HPDE6-E6E7 (cell line): ENCODE results near the gene DZIP3.
A peak's percentile ranks its signal among the peaks of the same experiment; 100 is the strongest.

Source experiments
- DNase-seq: peaks from one replicate; pipeline ENCODE4 v3.0.0; 2011; ENCODE audit warnings: missing footprints; ENCODE audit errors: extremely low spot score

Gene DZIP3, protein sequence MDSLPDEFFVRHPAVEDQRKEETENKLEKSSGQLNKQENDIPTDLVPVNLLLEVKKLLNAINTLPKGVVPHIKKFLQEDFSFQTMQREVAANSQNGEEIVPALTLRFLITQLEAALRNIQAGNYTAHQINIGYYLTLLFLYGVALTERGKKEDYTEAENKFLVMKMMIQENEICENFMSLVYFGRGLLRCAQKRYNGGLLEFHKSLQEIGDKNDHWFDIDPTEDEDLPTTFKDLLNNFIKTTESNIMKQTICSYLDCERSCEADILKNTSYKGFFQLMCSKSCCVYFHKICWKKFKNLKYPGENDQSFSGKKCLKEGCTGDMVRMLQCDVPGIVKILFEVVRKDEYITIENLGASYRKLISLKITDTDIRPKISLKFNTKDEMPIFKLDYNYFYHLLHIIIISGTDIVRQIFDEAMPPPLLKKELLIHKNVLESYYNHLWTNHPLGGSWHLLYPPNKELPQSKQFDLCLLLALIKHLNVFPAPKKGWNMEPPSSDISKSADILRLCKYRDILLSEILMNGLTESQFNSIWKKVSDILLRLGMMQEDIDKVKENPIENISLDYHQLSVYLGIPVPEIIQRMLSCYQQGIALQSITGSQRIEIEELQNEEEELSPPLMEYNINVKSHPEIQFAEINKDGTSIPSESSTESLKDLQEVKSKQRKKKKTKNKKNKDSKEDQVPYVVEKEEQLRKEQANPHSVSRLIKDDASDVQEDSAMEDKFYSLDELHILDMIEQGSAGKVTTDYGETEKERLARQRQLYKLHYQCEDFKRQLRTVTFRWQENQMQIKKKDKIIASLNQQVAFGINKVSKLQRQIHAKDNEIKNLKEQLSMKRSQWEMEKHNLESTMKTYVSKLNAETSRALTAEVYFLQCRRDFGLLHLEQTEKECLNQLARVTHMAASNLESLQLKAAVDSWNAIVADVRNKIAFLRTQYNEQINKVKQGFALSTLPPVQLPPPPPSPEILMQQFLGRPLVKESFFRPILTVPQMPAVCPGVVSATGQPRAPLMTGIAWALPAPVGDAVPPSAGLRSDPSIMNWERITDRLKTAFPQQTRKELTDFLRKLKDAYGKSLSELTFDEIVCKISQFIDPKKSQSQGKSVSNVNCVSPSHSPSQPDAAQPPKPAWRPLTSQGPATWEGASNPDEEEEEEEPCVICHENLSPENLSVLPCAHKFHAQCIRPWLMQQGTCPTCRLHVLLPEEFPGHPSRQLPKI

GRCh38 chr3:108589081-108589997 is at the start of gene DZIP3, which contains the start of gene CIP2A:
TSS of gene DZIP3 (plus strand) at chr3:108589722. CDS start at chr3:108605407, 15,685 bp downstream.
TSS of gene CIP2A (minus strand) at chr3:108589438. CDS start at chr3:108589375, 63 bp downstream.
- peak; percentile 87 for DNase-seq

- no peak for DNase-seq
These were observed 43.3 kb upstream of the DZIP3 start for GRCh38 chr3:108546247-108546646.

DNA sequence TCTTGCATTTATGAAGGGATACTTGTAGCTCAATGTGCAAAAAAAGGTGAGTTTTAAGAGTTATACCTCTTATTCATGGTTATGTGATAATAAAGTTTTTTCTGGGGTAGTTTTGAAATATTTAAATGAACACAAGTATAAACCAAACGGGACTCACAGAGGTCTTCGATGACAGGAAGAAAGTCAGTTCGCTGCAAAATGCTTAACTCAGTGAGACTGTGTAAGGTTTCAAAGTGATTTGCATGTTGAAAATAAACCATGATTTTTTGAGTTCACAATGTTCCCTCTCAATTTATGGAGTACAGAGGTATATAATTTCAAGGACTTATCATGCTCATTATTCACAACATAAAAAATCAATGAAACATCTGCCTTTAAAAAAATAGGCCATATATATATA is 42.8 kb upstream of the DZIP3 start:
- no peak for DNase-seq

DNA sequence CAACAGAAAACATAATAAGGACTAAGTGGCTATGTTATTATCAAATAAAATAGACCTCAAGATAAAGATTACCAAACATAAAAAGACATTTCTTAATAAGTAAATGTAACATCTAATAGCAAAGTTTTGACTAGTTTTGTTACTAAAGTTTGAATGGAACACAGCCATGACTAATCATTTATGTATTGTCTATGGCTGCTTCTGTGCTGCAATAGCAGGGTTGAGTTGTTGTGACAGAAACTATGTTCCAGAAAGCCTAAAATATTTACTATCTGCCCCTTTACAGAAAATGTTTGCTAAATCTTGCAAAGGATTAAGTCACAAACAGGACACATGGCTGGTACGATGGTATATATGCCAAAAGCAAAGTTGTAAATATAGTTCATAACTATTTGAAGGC is 41.2 kb upstream of the DZIP3 start:
- no peak for DNase-seq

DNA sequence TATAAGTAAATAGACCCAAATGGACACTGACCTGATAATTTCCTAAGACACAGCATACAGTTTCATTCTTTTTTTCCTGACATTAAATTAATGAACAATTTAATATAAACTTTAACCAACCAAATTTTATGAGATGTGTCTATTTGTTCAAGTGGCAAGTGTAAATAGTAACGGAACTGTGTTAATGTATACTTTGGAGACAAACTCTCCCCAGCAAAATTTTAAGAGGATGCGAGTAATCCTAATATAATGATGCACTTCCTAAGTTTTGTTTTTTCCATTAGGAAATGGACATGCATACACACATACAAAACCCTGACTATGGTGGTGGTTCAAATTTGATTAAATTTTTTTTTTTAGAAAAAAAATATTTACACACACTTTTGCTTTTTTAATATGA is 40.6 kb upstream of the DZIP3 start:
- no peak for DNase-seq

DNA sequence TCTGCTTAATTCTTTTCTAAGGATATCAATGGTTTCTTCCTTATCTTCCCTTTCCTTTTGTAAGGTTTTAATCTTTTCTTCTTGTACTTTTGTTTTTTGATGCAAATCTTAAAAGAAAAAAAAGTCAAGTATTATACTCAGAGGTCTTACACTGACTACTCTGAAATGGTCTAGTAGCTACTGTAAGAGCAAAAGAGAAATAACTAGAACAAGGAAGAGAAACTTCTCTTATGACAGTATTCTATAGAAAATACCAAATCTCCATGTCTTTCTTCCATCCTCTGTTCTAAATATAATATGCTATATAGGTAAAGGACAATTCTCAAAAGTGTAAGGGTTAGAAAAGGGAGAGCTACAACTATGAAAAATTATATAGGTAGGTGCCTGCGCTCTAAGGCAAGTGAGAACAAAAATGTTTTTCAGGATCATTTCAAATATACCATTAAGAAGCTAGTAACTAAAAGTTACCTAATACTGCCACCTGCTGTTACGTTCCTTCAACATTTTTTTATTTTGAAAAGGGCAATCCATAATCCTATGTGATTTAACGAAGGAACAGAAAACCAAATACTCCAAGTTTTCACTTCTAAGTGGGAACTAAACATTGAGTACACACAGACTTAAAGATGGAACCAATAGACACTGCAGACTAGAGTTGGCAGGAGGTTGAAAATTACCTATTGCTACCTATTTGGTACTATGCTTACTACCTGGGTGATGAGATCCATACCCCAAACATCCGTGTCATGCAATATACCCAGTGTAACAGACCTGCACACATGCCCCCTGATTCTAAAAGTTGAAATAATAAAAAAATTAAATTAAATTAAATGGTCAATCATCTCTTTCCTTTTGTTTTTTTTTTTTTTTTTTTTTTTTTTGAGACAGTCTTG is 37.0 kb upstream of the DZIP3 start:
- DNase-seq, result no peak

GRCh38 chr3:108554229-108554628 is 35.3 kb upstream of the DZIP3 start:
- no peak for DNase-seq

DNA sequence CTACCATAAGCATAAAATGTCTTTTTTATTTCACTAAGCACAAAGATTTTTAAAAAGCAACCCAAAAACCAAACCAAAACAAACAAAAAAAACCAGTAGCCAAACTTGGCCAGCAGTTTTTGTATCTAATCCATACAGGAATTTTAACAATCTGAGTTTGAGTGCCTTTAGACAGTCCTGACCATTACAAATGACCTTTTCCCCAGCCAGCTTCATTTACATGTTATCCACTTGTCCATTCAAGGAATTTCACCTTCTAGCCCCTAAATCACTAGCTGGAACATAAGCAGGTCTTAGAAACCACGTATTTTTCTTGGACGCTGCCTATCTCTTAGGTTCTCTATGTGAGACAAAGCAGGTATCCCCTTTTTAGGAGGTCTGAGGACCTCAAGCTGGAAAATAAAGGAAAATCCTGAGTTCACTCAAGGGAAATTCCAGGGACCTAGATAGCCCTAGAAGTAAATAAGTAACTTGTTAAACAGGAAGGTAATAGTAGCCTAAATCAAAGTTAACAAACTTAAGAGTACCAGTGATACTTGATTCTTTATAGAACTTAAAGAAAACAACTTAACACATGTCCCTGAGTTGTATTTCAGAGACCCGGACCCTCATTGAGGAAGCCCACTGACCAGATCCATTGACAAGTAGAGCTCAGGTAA is 34.5 kb upstream of the DZIP3 start:
- no peak for DNase-seq

GRCh38 chr3:108555966-108556581 is 33.4 kb upstream of the DZIP3 start:
- DNase-seq, result no peak

DNA sequence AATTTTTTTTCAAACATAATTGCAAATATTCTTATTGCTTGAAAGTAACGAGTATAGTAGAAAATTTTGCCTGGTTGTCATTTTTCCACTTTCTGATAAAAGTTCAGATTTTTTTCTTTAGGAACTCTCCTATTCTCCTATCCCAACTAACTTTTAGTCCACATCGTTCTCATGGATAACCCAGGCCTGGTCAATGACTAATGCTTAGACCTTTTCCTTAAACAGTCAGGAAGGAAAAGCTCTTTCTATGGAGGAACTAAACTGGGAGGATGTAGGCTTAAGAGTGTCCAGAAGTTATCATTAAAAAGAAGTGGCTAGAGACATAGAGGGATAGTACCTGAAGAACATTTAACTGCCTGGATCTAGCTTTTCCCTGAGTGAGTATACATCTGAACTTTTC is 27.0 kb upstream of the DZIP3 start:
- no peak for DNase-seq

GRCh38 chr3:108564564-108564963 is 25.0 kb upstream of the DZIP3 start:
- DNase-seq, result no peak

DNA sequence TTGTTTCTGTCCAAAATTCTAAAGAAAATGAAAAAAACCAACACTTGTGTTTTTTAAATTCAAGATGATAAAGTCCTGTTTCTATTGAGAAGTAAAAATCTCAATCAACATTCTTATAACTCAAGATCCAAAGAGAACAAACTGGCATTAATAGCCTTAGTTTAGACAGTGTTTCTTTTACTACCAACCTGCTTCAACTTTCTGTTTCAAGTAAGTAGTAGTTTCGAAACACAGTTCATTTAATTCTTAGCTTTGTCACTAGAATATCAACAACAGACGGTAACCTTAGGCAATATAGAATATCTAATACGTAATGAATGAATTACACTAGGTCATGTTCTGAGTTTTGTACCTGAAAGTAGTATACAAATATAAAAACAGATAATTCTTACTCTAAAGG is 24.0 kb upstream of the DZIP3 start:
- DNase-seq, result no peak

DNA sequence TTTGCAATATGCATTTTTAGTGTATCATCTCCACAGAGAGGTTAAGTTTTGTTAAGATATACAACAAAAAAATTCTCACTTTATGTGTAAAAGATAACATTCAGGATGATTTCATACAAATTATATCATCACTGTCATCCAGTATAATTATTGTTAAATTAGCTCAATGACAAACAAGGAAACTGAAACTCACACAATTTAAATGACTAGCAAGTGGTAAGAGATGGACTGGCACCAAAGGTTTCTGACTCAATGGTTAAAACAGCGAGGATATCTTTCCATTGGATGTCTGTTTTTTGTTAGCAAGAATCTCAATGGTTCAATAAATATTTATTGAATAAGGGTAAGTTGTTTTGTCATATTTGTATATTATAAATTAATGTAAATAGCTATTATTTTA is 22.9 kb upstream of the DZIP3 start:
- no peak for DNase-seq

DNA sequence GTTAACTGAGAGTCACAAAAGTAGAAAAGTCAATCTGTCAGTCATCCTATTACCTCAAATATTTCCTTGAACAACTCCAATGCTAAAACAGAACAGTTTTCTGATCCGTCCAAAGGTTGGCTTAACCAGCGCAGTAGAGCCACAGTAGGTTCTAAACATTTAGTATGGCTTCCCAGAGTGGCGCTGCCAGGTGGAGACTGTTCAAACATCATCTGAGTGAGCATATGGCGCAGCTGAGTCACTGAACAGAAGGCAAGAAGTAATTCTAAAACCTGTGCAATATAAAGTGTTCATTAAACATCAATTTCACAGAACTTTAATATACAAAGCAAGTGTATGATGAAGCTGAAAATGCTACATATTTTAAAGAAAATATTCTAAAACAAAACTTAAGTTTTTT is 20.2 kb upstream of the DZIP3 start:
- DNase-seq, result no peak

- DNase-seq, result no peak
These were observed 11.5 kb upstream of the DZIP3 start for GRCh38 chr3:108578064-108578463.

- no peak for DNase-seq
These were observed 921 bp upstream of the DZIP3 start for GRCh38 chr3:108588601-108589000.

GRCh38 chr3:108589998-108590323 is 439 bp downstream of the DZIP3 start:
- DNase-seq, result no peak

GRCh38 chr3:108590460-108590859 is 938 bp downstream of the DZIP3 start:
- no peak for DNase-seq

DNA sequence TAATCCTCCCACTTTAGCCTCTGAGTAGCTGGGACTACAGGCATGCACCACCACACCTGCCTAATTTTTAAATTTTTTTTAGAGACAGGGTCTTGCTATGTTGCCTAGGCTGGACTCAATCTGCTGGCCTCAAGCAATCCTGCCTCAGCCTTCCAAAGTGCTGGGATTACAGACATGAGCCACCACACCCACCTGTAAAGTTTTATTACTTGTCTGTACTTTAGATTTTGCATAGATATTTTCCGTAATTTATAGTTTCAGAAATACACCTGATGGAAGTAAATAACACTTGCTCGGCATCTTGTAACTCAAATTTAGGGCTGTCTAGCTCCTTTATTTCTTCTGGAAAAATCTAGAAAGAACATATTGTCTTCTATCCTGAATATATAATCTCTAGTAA is 5.8 kb downstream of the DZIP3 start:
- no peak for DNase-seq
